ENCODE data around the gene ROR1. TPM values are rescaled to one million over a fixed set of nuclear protein-coding genes. Genes with fewer than 3 reads are reported as not detected.

The ROR1 gene
- total RNA-seq, 4 donors from 2014 or later: 8.8 to 30.4 (median 14.1) TPM

DNA sequence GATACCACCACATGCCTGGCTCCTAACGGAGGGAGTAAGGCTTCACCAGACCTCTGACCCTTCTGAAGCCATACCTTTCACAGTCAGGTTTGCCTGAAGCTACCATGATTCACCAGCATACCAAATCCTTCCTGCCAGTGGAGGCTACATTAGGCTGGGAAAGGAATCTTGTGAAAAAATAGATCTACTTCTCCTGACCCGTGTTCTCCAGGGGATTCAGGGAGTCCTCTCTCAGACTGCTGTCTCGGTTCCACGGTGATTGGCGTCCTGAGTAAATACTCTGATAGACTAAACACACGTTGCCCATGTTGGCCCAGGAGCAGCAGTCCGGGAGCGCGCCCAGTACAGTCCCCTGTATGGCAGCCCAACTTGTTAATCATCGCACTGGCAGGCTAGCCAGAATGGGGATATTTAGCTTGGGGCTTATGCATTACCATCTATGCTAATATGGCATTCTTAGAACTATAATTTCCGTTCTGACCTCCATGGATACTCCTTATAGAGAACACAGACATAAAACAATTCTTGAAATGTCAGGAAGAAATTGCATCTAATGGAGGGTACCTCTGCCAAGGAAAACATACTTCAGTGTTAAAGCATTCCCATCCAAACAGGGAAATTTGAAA is 173.2 kb downstream of the ROR1 start:
- TF ChIP-seq, protein P1, sequence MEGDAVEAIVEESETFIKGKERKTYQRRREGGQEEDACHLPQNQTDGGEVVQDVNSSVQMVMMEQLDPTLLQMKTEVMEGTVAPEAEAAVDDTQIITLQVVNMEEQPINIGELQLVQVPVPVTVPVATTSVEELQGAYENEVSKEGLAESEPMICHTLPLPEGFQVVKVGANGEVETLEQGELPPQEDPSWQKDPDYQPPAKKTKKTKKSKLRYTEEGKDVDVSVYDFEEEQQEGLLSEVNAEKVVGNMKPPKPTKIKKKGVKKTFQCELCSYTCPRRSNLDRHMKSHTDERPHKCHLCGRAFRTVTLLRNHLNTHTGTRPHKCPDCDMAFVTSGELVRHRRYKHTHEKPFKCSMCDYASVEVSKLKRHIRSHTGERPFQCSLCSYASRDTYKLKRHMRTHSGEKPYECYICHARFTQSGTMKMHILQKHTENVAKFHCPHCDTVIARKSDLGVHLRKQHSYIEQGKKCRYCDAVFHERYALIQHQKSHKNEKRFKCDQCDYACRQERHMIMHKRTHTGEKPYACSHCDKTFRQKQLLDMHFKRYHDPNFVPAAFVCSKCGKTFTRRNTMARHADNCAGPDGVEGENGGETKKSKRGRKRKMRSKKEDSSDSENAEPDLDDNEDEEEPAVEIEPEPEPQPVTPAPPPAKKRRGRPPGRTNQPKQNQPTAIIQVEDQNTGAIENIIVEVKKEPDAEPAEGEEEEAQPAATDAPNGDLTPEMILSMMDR (IDR thresholded peaks at IDR 0.05): no peak
- DNase-seq (ENCODE audit: low spot score) (no peak), ATAC-seq (ENCODE audit: low FRiP score) (no peak)

DNA sequence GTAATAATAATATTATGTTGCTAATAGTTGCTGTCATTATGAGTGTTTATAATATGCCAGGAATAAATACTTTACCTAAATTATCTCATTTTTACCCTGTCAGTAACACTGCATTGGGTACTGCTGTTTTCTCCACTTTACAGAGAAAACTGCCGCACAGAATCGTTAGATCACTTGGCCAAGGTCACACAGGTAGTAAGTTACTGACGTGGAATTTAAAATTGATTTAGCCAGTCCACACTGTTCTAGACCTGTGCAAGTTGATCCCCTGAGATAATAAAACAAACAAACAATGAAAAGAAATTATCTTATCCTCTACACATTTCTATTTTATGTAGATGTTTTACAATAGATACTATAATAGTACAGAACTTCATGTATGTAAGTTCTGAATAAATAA is 174.1 kb downstream of the ROR1 start:
- ATAC-seq (ENCODE audit: low FRiP score) (no peak), DNase-seq (ENCODE audit: low spot score) (no peak)
- TF ChIP-seq, protein P1 (IDR thresholded peaks at IDR 0.05): no peak

DNA sequence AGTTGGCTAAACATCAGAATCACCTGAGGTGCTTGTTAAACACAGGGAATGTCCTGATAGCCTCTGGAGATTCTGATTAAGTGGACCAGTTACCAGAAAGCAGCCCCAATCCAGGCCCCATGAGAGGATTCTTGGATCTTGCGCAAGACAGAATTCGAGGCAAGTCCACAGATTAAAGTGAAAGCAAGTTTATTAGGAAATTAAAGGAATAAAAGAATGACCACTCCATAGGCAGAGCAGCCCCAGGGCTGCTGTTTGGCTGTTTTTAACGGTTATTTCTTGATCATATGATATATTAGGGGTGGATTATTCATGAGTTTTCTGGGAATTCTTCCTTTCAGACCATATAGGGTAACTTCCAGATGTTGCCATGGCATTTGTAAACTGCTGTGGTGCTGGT is 176.2 kb downstream of the ROR1 start:
- DNase-seq (ENCODE audit: low spot score) (no peak), ATAC-seq (ENCODE audit: low FRiP score) (peak; percentile 72)
- TF ChIP-seq, protein P1 (IDR thresholded peaks at IDR 0.05): no peak

DNA sequence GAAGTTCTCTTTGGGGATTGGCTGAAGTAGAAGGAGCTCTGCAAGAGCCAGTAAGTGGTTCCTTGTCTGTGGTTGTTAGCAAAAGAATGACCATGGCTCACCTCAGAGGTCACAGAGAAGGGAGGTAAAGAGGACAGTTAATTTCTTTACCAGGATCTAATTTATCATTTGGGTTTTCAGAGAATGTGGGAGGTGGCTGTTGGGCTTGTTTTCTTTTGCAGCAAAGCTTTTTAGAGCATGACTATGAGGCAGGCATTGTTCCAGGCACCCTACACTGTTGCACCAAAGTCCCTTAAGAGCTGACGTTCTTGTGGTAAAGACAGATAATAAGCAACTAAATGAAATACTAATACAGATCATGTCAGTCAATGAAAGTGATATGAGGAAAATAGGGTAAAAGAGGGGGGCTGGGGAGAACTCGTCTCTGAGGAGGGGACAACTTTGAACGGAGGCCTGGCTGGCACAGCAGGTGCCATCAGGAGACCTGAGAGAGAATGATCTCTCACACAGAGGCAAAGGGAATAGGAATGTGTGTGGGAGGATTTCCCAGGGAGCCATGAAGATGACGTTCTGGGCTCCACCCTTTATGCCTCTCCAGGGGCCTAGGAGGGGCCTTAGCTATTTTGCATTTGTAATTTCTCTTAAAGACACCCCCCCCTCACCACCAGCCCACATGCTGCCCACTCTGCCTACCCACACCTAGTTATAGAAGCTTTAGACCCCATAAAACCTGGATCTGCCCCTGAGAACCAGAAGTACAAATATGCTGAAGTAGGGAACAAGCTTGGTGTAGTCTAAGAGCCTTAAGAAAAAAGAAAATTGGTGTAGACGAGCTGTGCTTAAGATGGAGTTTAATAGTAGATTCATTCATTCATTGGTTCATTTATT is 177.5 kb downstream of the ROR1 start:
- DNase-seq (ENCODE audit: low spot score) (no peak), ATAC-seq (ENCODE audit: low FRiP score) (no peak)
- TF ChIP-seq, protein P1 (IDR thresholded peaks at IDR 0.05): no peak

DNA sequence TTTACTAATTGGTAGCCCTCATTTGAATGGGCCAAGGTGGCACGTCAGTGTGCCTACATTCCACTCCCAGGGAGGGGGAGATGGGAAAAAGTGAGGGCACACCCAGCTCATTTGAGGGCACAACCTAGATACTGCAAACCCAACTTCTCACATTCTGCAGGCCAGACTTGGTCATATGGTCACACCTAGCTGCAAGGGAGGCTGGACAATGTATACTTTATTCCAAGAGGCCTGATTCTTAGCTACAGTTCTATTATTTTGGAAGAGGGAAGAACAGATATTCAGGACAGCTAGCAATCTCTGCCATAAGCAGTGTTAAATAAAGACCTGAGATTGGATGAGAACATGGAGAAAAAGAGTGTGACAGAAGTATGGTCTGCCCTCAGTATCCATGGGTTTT is 180.4 kb downstream of the ROR1 start:
- no peak for ATAC-seq (ENCODE audit: low FRiP score)

DNA sequence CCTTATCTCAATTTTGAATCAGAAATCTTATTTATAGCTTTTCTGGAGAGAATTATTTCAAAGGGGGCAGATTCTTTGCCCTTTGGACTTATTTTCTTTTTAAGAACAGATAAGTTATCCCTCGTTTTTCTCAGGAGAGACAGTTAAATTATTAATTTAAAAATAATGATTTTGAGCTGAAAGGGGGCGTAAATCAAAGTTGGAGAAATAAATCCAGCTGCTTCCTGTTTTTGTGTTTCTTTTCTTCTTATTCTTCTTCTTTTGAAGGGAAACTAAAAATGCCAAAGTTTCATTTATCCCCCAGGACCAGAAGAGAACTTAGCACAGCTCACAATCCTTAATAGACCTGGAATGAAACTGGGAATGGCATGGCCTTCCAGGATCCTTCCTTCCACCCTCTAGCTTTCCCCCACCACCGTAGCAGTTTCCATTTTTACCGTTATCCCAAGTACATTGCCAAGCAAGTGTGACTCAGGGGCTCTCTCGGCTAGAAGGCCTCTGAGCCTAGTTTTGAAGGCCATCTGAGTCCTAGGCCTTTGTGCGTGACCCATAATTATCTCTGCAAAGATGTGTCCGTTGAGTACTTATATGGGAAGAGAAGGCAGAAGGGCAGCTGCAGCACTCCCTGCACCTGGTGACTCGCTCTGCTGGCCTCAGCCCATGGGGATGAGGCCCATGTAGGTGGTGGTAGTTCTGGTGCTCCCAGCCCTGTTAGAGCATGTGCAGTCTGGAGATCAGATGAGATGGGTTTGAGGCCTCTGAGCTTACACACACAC is 181.7 kb downstream of the ROR1 start:
- no peak for DNase-seq (ENCODE audit: low spot score)
- ATAC-seq (ENCODE audit: low FRiP score): no peak
- TF ChIP-seq, protein P1 (IDR thresholded peaks at IDR 0.05): no peak

More for the DNA sequence above, 180.4 kb downstream of the ROR1 start:
- TF ChIP-seq, protein P1 (IDR thresholded peaks at IDR 0.05): no peak
- DNase-seq (ENCODE audit: low spot score): no peak

All from omental fat pad (tissue), 4 donors.